WI38 (cell line): ENCODE data around the gene XKR8.

ENCODE experiments used
- H3K4me3 ChIP-seq: 2 replicates; pipeline ENCODE4 v1.5.1; 2011; ENCODE audit warnings: low read depth, mild to moderate bottlenecking, control low read depth, low read length
- CTCF ChIP-seq: IDR thresholded peaks from 2 replicates; pipeline ENCODE4 v1.5.1; 2012; ENCODE audit warnings: low read depth, mild to moderate bottlenecking, control low read depth, low read length

XKR8 gene

GRCh38 chr1:27931759-27932158 lies 28.0 kb upstream of the XKR8 start:
- TF ChIP-seq CTCF, result no peak
- no peak overlapping the region for H3K4me3 ChIP-seq

- no peak within 1 kb of the TSS for H3K4me3 ChIP-seq
- no peak for TF ChIP-seq CTCF
Observed at GRCh38 chr1:27934818-27935549, 24.8 kb upstream of the XKR8 start, which contains the start of gene SMPDL3B. SMPDL3B (plus strand) TSS chr1:27935000; CDS start chr1:27935184, 184 bp downstream.

GRCh38 chr1:27935721-27936120 lies 24.1 kb upstream of the XKR8 start:
- TF ChIP-seq CTCF, result no peak
- H3K4me3 ChIP-seq, result no peak overlapping the region

GRCh38 chr1:27936370-27936769 lies 23.4 kb upstream of the XKR8 start:
- TF ChIP-seq CTCF, result no peak
- H3K4me3 ChIP-seq, result no peak overlapping the region

DNA sequence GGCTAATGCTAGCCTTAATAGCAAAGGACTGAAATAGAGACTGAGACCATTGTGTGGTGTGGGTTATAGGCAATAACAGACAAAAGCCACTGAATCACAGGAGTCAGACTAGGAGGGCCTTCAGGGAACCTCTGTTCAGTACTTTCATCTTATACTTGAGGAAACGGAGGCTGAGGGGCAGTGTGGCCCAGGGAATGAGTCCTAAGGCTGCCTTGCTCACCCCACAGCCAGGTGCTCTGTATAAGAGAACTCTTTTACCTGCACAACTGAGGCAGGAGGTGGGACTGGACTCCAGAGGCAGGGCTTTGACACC lies 22.3 kb upstream of the XKR8 start:
- H3K4me3 ChIP-seq, result no peak overlapping the region
- no peak for TF ChIP-seq CTCF

DNA sequence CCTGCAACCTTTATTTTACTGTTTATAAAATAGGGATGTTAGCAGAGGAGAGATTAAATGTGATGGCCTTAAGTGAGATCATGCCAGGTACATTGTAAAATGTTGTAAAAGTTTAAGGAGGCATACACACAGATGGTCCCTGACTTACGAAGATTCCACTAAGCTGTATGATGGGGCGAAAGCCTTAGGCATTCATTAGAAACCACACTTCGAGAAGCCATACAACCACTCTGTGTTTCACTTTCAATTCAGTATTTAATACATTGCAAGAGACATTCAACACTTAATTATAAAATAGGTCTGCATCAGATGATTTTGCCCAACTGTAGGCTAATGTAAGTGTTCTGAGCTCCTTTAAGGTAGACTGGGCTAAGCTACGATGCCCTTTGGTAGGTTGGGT lies 21.3 kb upstream of the XKR8 start:
- no peak for TF ChIP-seq CTCF
- no peak overlapping the region for H3K4me3 ChIP-seq

- H3K4me3 ChIP-seq, result no peak overlapping the region
- no peak for TF ChIP-seq CTCF
Observed at GRCh38 chr1:27940297-27940696, 19.5 kb upstream of the XKR8 start.
